ENCODE results near the gene COL8A1.

GRCh38 chr3:99767291-99767690, 128.9 kb downstream of the COL8A1 start:
- TF ChIP-seq CTCF (IDR thresholded peaks at IDR 0.05; ENCODE audit: low read length) = no peak
- TF ChIP-seq EZH2phosphoT487 (IDR thresholded peaks at IDR 0.05; ENCODE audit: low read length) = no peak
